Gastroesophageal sphincter (tissue), 4 donors: ENCODE measurements around the gene PDGFB. TPM values are rescaled to one million over a fixed set of nuclear protein-coding genes. Genes with fewer than 3 reads are reported as not detected.
A peak's percentile ranks its signal among the peaks of the same experiment; 100 is the strongest.

Experiments
- ATAC-seq: fragments of 150-250 bp; one replicate; pipeline ENCODE4 v1.9.1; 2016; ENCODE audit warnings: mild to moderate bottlenecking, moderate library complexity
- H3K27ac ChIP-seq, 4 donors: fragments of 200-600 bp; sonication (generic) in 3 of 4; 1 replicate in 3 of 4; 2 replicates in 1 of 4; pipeline ENCODE4 v1.5.1; 2016 to 2019
- H3K27me3 ChIP-seq: fragments of 200-600 bp; sonication (generic); one replicate; pipeline ENCODE4 v1.5.1; 2019
- H3K36me3 ChIP-seq, 2 donors: fragments of 200-600 bp; sonication (generic); one replicate each; pipeline ENCODE4 v1.5.1; 2019; ENCODE audit warnings: control low read depth in 1 of 2
- H3K4me1 ChIP-seq, 3 donors: fragments of 200-600 bp; sonication (generic); 1 replicate in 2 of 3; 2 replicates in 1 of 3; pipeline ENCODE4 v1.5.1; 2016 to 2019; ENCODE audit warnings: control low read depth in 2 of 3
- H3K4me3 ChIP-seq, 2 donors: fragments of 200-600 bp; sonication (generic); one replicate each; pipeline ENCODE4 v1.5.1; 2019; ENCODE audit warnings: mild to moderate bottlenecking in 1 of 2, moderate library complexity in 1 of 2
- H3K9me3 ChIP-seq, 3 donors: fragments of 200-600 bp; sonication (generic); one replicate each; pipeline ENCODE4 v1.5.1; 2017 to 2019; ENCODE audit warnings: control low read depth in 2 of 3
- EP300 ChIP-seq: sonication (generic); formaldehyde crosslinking; IDR thresholded peaks from one replicate; pipeline ENCODE4 v1.6.1; 2017; ENCODE audit warnings: antibody characterized with exemption, mild to moderate bottlenecking
- POLR2A ChIP-seq, 2 donors: fragments of 450-650 bp; IDR thresholded peaks; one replicate each; pipeline ENCODE4 v1.6.1; 2017; ENCODE audit warnings: antibody characterized with exemption in 2 of 2, mild to moderate bottlenecking in 2 of 2, moderate library complexity in 1 of 2
- POLR2AphosphoS5 ChIP-seq: sonication (generic); formaldehyde crosslinking; IDR thresholded peaks from one replicate; pipeline ENCODE4 v1.6.1; 2017; ENCODE audit warnings: antibody characterized with exemption
- WGBS, 2 donors: methylation state at CpG; one replicate each; pipeline ENCODE4 v1.1.5; 2018; ENCODE audit warnings: low coverage in 1 of 2; 5-methylcytosine and 5-hydroxymethylcytosine counted together
- total RNA-seq, 4 donors: library from RNA; depleted of rRNA; stranded (reverse); fragments of >200 nt; gene quantifications; one replicate each; pipeline ENCODE4 v1.1.0, GENCODE V29; 2016
- TF ChIP-seq, protein P1 (sequence below), 4 experiments: fragments of 200-600 bp in 2 of 4; fragments of 450-650 bp in 2 of 4; sonication (generic) in 1 of 4; IDR thresholded peaks; one replicate each; pipeline ENCODE4 v1.5.1; 2017 to 2019; ENCODE audit warnings: antibody characterized with exemption in 4 of 4, mild to moderate bottlenecking in 2 of 4, moderate library complexity in 2 of 4

PDGFB gene
- total RNA-seq, 4 donors from 2014 or later, result 7.1 to 27.9 (median 15.1) TPM

DNA sequence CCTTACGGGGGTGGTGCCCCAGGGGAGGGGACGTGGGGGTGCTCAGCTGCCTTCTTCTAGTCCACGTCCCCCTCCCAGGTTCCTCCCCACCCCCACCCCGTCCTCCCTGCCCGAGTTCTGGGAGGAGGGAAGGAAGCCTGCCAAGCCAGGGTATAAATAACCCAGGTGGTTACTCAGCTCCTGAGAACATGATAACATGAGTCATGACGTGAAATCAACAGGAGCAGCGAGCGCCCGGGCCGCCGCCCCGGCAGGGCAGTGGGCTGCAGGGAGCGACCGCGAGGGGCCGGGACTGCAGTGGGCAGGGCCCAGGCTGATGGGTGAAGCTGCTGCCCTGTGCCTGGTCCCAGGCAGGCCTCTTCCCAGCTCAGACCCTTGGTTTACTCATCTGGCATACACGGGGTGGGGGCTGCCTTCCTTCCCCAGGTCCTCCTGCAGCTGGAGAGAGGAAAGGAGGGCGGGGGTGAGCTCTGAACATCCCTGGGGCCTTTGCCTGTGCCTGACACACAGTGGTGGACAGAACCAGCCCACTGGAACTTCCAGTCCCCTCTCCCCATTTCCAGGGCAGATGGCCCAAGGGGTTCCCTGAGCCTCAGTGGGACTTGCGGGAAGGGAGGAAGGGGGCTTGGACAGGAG lies 8.8 kb upstream of the PDGFB start:
- no peaks in the 10 kb centered on the region for H3K36me3 ChIP-seq
- WGBS, 2 donors, result 41% methylated on average over 3 of the region's 19 CpGs; no CpG with 5 or more reads in 1 of the 2 donors
- peak; percentile 80 for ATAC-seq
- no peaks in the 10 kb centered on the region for H3K9me3 ChIP-seq
- peaks cover 0 to 45% (median 26%) of the 10 kb centered on the region in 3 donors for H3K4me1 ChIP-seq
- peaks cover 9% of the 10 kb centered on the region for H3K27me3 ChIP-seq
- peak overlapping the region in 1 of 2 donors; percentile 19 for H3K4me3 ChIP-seq
- peak; percentile 62 for TF ChIP-seq POLR2AphosphoS5
- TF ChIP-seq, protein P1, sequence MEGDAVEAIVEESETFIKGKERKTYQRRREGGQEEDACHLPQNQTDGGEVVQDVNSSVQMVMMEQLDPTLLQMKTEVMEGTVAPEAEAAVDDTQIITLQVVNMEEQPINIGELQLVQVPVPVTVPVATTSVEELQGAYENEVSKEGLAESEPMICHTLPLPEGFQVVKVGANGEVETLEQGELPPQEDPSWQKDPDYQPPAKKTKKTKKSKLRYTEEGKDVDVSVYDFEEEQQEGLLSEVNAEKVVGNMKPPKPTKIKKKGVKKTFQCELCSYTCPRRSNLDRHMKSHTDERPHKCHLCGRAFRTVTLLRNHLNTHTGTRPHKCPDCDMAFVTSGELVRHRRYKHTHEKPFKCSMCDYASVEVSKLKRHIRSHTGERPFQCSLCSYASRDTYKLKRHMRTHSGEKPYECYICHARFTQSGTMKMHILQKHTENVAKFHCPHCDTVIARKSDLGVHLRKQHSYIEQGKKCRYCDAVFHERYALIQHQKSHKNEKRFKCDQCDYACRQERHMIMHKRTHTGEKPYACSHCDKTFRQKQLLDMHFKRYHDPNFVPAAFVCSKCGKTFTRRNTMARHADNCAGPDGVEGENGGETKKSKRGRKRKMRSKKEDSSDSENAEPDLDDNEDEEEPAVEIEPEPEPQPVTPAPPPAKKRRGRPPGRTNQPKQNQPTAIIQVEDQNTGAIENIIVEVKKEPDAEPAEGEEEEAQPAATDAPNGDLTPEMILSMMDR (IDR thresholded peaks at IDR 0.05), result no peak
- peak overlapping the region in 3 of 4 donors; percentile 30 to 78 (median 60) for H3K27ac ChIP-seq

DNA sequence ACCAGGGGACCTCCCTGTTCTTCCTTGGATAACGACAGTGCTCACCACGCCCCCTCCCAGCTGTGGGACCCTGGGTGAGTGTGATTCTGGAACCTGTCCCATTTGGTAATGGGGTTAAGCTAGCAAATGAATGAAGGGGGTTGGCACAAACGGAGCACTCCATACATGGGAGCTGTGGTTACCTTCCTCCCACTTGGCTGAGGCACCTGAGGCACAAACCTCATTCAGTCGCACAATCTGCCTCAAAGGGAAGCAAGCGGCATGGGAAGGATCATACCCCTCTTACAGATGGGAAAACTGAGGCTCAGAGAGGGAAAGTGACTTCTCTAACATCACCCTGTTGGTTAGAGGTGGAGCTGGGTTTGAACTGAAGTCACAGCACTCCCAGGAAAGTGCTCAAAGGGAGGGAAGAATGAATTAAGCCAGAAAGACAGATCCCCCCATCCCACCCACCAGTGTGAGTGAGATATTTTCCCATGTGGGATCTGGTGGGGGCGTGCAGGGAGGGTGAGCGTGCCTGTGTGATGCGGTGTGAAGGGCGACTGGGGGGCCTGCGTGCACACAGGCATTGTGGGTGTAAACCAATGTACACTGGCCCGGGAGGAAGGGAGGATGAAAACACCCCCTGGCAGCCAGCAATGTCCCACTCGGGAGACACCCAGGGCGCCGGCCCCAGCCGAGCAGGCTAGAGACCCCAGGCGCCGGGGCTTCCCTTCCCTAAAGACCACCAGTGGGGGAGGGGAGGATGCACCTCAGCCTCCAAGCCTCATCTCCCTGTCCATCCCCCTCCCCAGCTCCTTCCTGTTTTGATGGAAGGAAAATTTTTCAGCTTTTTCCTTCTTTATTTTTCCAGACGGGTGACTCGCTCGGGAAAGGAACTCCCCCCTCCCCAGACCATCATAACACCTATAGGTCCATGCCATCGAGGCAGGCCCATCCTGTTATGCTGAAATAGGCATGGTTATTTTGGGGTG lies 8.0 kb upstream of the PDGFB start:
- peak overlapping the region in 1 of 2 donors; percentile 19 for H3K4me3 ChIP-seq
- ATAC-seq, result no peak
- peaks cover 17% of the 10 kb centered on the region for H3K27me3 ChIP-seq
- WGBS, 2 donors, result 12 to 25% methylated on average over 6 to 17 of the region's 21 CpGs
- H3K9me3 ChIP-seq, result no peaks in the 10 kb centered on the region
- H3K27ac ChIP-seq, result peak overlapping the region in 3 of 4 donors; percentile 29 to 78 (median 60)
- TF ChIP-seq POLR2A (IDR thresholded peaks at IDR 0.05), result no peak
- no peak for TF ChIP-seq EP300
- no peak for TF ChIP-seq POLR2AphosphoS5
- TF ChIP-seq, protein P1 (IDR thresholded peaks at IDR 0.05), result no peak
- H3K36me3 ChIP-seq, result no peaks in the 10 kb centered on the region
- H3K4me1 ChIP-seq, result peaks cover 0 to 45% (median 26%) of the 10 kb centered on the region in 3 donors

DNA sequence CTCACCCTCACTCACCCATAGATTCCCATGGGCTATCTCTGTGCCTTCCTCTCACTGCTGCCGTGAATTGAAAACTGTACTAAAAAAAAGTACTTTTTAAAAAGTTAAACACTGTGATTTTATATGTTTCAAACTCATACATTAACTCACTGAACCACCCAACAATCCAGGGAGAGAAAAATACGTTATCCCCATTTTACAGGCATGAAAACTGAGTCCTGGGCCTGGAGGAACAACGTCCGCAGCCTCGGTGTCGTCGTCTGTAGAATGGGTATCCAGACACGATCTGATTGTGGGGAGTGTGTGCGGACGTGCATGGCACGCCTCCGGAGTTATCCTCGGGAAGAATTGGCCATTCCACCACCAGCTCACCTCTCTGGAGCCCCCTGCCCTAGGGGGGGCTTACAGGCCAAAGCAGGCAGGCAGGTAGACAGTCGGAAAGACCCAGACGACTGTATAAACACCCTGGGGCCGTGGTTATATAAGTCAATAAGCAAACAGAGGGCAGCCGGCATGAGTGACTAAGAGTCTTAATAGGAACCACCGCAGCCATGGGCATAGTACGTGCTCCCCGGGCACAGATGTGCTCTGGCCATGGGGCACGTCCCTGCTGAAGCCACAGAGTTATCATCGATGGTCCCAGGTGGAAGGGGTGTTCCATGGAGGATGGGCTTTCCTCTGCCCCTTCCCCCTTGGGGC lies 7.1 kb upstream of the PDGFB start:
- ATAC-seq, result no peak
- no peaks in the 10 kb centered on the region for H3K9me3 ChIP-seq
- H3K27me3 ChIP-seq, result peaks cover 25% of the 10 kb centered on the region
- peaks cover 0 to 45% (median 26%) of the 10 kb centered on the region in 3 donors for H3K4me1 ChIP-seq
- H3K4me3 ChIP-seq, result no peak overlapping the region
- TF ChIP-seq, protein P1 (IDR thresholded peaks at IDR 0.05), result no peak
- TF ChIP-seq EP300 (no peak), POLR2A (IDR thresholded peaks at IDR 0.05) (no peak)
- 85% methylated on average over 11 of the region's 22 CpGs for WGBS, 2 donors
- H3K36me3 ChIP-seq, result no peaks in the 10 kb centered on the region
- H3K27ac ChIP-seq, result no peak overlapping the region

DNA sequence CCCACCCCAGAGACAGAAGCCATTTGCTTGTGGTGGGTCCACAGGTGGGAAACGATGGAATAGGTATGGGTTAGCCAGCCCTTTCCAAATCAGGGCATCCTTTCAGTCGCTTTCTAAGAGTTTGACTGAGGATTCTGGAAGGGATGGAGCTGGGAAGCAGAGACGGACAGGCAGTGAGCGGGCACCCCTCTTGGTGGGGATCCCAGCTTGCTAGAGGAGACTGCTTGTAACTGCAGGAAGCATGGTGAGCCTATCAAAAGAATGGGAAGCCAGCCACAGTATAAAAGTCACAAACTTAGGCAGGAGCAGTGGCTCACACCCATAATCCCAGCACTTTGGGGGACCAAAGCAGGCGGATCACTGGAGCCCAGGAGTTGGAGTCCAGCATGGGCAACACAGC lies 6.1 kb upstream of the PDGFB start:
- Histone ChIP-seq H3K4me1 (peaks cover 0 to 39% (median 26%) of the 10 kb centered on the region in 3 donors), H3K9me3 (no peaks in the 10 kb centered on the region), H3K36me3 (no peaks in the 10 kb centered on the region), H3K27ac (no peak overlapping the region), H3K27me3 (peaks cover 35% of the 10 kb centered on the region), H3K4me3 (no peak overlapping the region)
- no peak for ATAC-seq
- TF ChIP-seq POLR2AphosphoS5 (no peak), EP300 (no peak), POLR2A (IDR thresholded peaks at IDR 0.05) (no peak)
- TF ChIP-seq, protein P1 (IDR thresholded peaks at IDR 0.05), result no peak
- WGBS, 2 donors, result 83% methylated on average over 1 of the region's 5 CpGs; no CpG with 5 or more reads in 1 of the 2 donors
